ENCODE data around the gene GPR151.

GPR151 gene

DNA sequence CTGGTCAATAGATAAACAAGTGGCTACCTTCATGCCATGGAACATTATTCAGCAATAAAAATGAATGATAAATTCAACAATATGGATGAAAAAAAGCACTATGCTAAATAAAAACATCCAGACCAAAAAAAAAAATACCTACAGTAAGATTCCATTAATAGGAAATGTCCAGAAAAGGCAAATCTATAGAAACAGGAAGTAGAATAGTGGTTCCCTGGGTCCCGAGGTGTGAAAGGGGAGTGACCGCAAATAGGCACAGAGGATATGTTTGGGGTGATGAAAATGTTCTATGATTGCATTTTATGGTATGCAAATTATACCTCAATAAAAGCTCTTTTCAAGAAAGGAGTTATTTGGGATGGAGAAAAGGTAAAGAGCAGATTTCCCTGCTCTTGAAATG lies 3.6 kb upstream of the GPR151 start:
- no peak for DNase-seq

GRCh38 chr5:146515473-146516150 lies 378 bp downstream of the GPR151 start:
- no peak for DNase-seq

GRCh38 chr5:146514575-146514974 lies 1.4 kb downstream of the GPR151 start:
- DNase-seq: no peak

- no peak for DNase-seq
These were observed 2.5 kb downstream of the GPR151 start for GRCh38 chr5:146513462-146513861.

- no peak for DNase-seq
These were observed 5.3 kb downstream of the GPR151 start for GRCh38 chr5:146510559-146511125.

DNA sequence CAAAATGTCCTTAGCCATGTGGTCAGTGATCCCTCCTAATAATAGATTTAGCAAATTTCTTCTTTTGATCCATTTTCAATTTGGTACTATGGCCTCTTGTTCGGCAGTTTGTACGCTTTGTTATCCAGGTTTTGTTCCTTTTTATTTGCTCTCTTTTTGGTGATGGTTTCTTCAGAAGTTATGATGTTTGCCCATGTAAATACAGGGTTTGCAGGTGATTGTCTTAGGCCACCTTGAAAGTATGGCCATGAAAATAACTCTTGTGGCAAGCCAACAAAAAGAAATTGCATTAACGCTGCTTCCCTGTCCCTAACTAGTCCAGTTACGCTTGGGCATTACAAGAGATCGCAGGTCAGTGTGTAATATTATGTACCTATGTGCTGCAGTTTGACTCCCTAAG lies 8.6 kb downstream of the GPR151 start:
- DNase-seq: no peak

DNA sequence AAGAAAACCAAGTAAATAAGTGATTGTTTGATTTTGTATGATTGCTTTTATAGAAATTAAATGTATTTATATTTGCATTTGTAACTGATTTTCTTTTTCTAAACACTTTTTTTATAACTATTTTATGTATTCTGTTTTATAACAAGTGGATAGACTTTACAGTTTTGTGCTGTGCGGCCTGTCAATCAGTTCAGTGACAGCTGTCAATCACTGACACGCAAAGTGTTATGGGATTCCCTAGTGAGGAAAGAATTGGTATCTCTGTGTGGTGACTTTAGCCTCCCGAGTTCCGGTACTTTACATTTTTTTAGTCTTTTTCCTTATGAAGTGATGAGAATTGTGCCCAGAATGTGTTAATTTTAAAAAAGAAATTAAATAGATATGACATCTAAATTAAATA lies 16.3 kb downstream of the GPR151 start:
- DNase-seq: no peak

DNA sequence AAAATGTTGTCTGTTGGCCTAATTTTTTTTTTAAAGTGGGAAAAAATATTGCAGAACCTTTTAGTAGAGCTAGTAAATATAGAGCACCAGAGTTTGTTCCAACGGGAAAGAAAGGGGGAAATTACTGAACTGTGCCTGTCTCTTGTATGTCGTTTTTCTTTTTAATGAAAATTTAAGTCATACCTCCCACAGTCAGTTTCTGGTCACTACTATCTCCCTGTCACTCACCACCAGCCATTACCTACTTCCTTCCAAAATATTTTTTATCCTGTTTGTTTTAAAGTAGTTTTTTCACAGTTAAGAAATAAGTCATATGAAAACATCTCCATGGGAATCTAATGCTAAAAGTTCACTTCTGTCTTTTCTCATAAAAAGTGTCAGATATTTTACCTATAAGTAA lies 21.3 kb downstream of the GPR151 start:
- DNase-seq: no peak

GRCh38 chr5:146490089-146490843 lies 25.7 kb downstream of the GPR151 start:
- no peak for DNase-seq

DNA sequence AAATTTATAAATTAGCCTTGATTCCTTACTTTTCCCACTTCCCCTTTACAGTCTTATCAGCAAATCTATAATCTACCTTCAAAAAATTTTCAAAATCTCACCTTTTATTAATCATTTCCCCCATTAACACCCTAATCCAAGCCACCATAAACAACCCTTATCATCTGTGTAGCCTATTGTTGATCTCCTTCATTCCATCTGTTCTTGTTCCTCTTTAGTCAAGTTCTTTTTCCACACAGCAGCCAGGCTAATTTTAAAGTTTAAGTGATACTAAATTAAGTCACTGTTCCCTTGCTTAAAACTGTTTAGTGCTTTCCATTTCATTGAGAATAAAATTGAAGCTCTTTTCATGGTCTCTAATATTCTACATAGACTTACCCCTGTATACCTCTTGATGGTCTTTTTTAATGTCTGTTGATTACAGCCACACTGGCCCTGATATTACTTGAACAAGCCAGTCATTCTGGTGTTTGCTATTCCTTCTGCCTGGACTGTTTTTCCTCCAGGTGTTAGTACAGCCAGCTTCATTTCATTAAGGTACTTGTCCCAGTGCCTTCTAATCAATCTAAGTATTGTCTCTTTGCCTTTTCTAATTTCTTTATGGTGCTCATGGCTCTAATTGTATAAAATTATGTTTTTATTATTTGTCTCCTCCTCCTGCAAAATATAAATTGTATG lies 31.1 kb downstream of the GPR151 start:
- DNase-seq: no peak

GRCh38 chr5:146482775-146483174 lies 33.2 kb downstream of the GPR151 start:
- no peak for DNase-seq

GRCh38 chr5:146475906-146476305 lies 40.1 kb downstream of the GPR151 start:
- no peak for DNase-seq

- no peak for DNase-seq
These were observed 40.7 kb downstream of the GPR151 start for GRCh38 chr5:146475190-146475780.

- no peak for DNase-seq
These were observed 41.9 kb downstream of the GPR151 start for GRCh38 chr5:146474065-146474464.

- no peak for DNase-seq
These were observed 48.2 kb downstream of the GPR151 start for GRCh38 chr5:146467760-146468159.

GRCh38 chr5:146466521-146467349 lies 49.3 kb downstream of the GPR151 start:
- DNase-seq: no peak

DNA sequence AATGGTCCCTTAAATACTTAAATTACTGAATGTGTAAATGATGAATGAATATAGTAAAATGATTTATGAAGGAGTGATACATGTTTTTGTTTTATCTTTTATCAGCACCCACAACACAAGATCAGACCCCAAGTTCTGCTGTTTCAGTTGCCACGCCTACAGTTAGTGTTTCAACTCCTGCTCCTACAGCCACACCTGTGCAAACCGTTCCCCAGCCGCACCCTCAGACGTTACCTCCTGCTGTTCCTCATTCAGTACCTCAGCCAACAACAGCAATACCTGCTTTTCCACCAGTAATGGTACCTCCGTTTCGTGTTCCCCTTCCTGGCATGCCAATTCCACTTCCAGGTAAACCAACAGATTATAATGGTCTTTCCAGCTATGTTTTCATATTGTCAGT lies 52.5 kb downstream of the GPR151 start:
- no peak for DNase-seq

All from CD4-positive, alpha-beta T cell treated with Interleukin-12 subunit alpha and Interleukin-12 subunit beta, for 1 hour (primary cell).